Heart left ventricle (tissue), 13 donors: ENCODE data around the gene DNMT3A.

Experiments
- POLR2A ChIP-seq, 2 donors: fragments of 450-650 bp; IDR thresholded peaks; one replicate each; pipeline ENCODE4 v1.6.1; 2017; ENCODE audit warnings: antibody characterized with exemption in 2 of 2, mild to moderate bottlenecking in 2 of 2, moderate library complexity in 2 of 2
- TF ChIP-seq, protein P1 (sequence below), 12 donors: fragments of 200-600 bp; sonication (generic) in 4 of 12; IDR thresholded peaks; one replicate each; pipeline versions ENCODE4 v1.5.0 to v1.8.0; 2018 to 2022; ENCODE audit warnings: antibody characterized with exemption in 12 of 12, mild to moderate bottlenecking in 5 of 12
- donor health status: ischemic (EF 13 %, LVEDD 7.1; RV severe dilation, severe dysfunction).
- donor health status: DM: no; HTN: yes; CAD: no.
- donor health status: DM: no; HTN: no; CAD: no.
- donor health status: ischemic (EF 25% LVEDD 6.9; RV normal size, moderate dysfunction).
- donor health status: ischemic (EF 25% LVEDD 5.7; RV mildly dilated, moderate dysfunction).
- donor health status: ischemic (EF 35%, LVEDD 5.7; RV mildly dilated, moderate dysfunction).
- donor health status: nonischemic (EF 11% LVEDD 7.7; RV severe dilation, severe dysfunction).
- donor health status: DM: yes; HTN: yes; CAD: no.
- donor health status: PGD.
- donor health status: ischemic (EF 29% LVEDD 5.4; RV normal size, mild dysfunction).
- donor health status: nonischemic (EF 23%, LVEDD 6.1; RV moderate dilation, normal function).

DNA sequence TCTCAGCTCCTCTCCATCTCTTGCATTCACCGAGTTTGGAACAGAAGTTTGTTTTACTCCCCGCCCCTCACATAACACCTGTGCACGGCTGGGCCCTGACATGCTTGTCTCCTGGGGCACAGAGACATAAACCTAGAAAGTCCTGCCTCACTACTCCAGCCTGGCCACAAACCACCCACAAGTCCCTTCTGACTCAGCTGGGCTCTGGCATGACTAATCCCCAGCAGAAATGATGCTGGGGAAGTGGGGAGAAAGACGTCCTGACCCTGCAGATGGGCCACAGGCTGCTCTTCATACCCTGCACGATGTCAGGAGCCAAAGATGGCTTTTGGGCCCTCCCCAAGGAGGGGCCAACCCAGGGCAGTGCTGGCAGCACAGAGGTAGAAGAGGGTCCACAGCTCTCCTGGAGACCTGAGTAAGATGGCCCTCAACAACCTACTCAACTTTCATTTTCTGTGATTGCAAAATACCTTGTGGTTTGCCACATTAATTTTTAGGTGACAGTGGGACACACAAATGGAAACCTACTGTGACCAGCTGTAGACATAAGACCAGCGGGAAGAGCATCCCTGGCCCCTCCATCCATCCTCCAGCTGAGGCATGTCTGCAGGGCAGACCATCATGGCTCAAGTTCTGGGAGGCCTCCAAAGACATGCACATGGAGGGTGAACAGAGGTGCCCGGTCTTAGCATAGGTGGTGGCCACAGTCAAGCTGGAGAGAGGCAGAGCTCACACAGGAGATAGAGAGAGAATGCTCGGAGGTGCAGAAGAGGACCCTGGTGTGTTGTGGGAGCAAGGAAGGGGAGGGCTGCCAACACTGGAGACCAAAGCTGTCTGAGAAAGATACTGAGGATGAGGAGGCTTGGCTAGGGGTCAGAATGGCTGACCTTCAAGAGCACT lies 40.0 kb downstream of the DNMT3A start:
- TF ChIP-seq, protein P1, sequence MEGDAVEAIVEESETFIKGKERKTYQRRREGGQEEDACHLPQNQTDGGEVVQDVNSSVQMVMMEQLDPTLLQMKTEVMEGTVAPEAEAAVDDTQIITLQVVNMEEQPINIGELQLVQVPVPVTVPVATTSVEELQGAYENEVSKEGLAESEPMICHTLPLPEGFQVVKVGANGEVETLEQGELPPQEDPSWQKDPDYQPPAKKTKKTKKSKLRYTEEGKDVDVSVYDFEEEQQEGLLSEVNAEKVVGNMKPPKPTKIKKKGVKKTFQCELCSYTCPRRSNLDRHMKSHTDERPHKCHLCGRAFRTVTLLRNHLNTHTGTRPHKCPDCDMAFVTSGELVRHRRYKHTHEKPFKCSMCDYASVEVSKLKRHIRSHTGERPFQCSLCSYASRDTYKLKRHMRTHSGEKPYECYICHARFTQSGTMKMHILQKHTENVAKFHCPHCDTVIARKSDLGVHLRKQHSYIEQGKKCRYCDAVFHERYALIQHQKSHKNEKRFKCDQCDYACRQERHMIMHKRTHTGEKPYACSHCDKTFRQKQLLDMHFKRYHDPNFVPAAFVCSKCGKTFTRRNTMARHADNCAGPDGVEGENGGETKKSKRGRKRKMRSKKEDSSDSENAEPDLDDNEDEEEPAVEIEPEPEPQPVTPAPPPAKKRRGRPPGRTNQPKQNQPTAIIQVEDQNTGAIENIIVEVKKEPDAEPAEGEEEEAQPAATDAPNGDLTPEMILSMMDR (IDR thresholded peaks at IDR 0.05), result no peak
- no peak for TF ChIP-seq POLR2A (IDR thresholded peaks at IDR 0.05)
